Type B pancreatic cell (in vitro differentiated cells): ENCODE measurements around the gene SDCBP2. TPM values are rescaled to one million over a fixed set of nuclear protein-coding genes. Genes with fewer than 3 reads are reported as not detected.
A peak's percentile ranks its signal among the peaks of the same experiment; 100 is the strongest.

ENCODE experiments used
- DNase-seq: peaks from one replicate; pipeline ENCODE4 v3.0.0; 2021; ENCODE audit warnings: mixed read lengths; ENCODE audit not compliant: unreplicated experiment; ENCODE audit errors: extremely low spot score
- H3K27ac Mint-ChIP-seq: 2 replicates; pipeline ENCODE4 v1.8.0; 2021; ENCODE audit warnings: mild to moderate bottlenecking, mixed read lengths
- H3K27me3 Mint-ChIP-seq: 2 replicates; pipeline ENCODE4 v1.8.0; 2021; ENCODE audit warnings: mixed read lengths
- H3K36me3 Mint-ChIP-seq: 2 replicates; pipeline ENCODE4 v1.8.0; 2021; ENCODE audit warnings: mixed read lengths
- H3K4me1 Mint-ChIP-seq: one replicate; pipeline ENCODE4 v1.8.0; 2021; ENCODE audit warnings: mixed read lengths; ENCODE audit not compliant: unreplicated experiment
- H3K4me3 Mint-ChIP-seq: 2 replicates; pipeline ENCODE4 v1.8.0; 2021; ENCODE audit warnings: mild to moderate bottlenecking, mixed read lengths
- H3K9me3 Mint-ChIP-seq: 2 replicates; pipeline ENCODE4 v1.8.0; 2021; ENCODE audit warnings: mixed read lengths
- total RNA-seq: library from RNA; stranded (reverse); gene quantifications from 2 replicates; pipeline ENCODE4 v1.2.1, GENCODE V29; 2021; ENCODE audit warnings: low replicate concordance
- TF ChIP-seq, protein P1 (sequence below): fragments of 200-600 bp; sonication (generic); conservative IDR thresholded peaks from 2 replicates; pipeline ENCODE4 v1.5.0; 2021; ENCODE audit warnings: antibody characterized with exemption, mild to moderate bottlenecking

Gene SDCBP2
- total RNA-seq, 1 donor from 2014 or later = 4.9 TPM

DNA sequence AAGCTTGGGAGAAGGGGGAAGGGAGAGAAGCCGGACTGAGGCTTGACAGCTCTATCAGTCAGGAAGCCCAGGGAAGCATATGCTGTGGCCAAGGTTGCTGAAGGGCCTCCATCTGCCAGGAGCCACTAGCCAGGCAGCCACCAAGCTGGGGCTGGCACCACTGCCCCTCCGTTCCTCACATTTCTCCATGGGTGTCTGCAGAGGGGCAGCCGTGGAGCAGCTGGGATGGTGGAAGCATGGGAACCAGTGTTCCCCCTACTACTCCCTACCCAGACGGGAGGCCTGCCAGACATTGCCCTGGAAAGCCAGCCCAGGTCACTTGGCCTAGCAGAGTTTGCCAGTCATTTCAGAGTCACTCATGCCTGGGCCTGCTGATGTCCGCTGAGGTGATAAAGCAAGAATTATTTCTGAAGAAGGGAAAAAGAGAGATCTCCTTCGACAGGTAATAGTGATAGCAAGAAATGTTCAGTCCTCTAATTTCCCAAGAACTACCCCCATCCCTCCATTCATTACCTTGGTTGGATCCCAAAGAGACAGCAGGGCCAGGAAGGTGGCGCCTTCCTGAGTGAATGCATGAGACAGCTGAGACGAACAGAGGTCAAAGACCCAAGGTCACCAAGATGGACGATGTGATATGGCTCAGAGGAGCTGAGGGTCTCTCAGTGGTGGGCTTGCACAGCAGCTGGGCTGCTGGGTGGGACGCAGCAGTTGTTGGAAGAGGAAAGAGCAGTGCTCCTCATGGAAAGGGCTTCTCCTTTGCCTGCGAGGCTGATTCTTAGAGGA, 41.0 kb downstream of the SDCBP2 start:
- Mint-ChIP-seq H3K27me3 (peaks cover 6% of the 10 kb centered on the region), H3K4me3 (no peak overlapping the region), H3K36me3 (no peaks in the 10 kb centered on the region)

DNA sequence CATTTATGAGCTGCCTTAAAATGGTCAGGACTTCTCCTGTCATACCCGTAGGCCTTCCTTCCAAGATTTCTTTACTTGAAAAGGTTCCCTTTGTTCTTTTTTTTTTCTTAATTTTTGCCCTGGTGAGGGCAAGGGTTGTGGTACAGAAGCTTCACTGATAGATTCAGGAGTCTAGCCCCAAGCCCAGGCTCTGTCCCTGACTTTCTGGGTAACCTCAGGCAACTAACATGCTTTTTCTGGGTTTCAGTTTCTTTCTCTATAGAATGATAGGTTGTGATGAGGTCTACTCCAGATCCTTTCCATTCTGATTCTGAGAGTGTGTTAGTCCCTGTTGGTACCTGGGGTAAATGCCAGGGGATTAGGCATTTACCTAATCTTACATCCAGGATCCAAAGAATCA, 41.6 kb downstream of the SDCBP2 start:
- TF ChIP-seq, protein P1, sequence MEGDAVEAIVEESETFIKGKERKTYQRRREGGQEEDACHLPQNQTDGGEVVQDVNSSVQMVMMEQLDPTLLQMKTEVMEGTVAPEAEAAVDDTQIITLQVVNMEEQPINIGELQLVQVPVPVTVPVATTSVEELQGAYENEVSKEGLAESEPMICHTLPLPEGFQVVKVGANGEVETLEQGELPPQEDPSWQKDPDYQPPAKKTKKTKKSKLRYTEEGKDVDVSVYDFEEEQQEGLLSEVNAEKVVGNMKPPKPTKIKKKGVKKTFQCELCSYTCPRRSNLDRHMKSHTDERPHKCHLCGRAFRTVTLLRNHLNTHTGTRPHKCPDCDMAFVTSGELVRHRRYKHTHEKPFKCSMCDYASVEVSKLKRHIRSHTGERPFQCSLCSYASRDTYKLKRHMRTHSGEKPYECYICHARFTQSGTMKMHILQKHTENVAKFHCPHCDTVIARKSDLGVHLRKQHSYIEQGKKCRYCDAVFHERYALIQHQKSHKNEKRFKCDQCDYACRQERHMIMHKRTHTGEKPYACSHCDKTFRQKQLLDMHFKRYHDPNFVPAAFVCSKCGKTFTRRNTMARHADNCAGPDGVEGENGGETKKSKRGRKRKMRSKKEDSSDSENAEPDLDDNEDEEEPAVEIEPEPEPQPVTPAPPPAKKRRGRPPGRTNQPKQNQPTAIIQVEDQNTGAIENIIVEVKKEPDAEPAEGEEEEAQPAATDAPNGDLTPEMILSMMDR = no peak
- peaks cover 6% of the 10 kb centered on the region for H3K27me3 Mint-ChIP-seq
- no peaks in the 10 kb centered on the region for H3K4me1 Mint-ChIP-seq
- no peaks in the 10 kb centered on the region for H3K36me3 Mint-ChIP-seq
- H3K4me3 Mint-ChIP-seq = no peak overlapping the region
- DNase-seq = no peak
- H3K27ac Mint-ChIP-seq = no peak overlapping the region
- H3K9me3 Mint-ChIP-seq = no peaks in the 10 kb centered on the region

More for the DNA sequence above, 41.0 kb downstream of the SDCBP2 start:
- Mint-ChIP-seq H3K4me1 (no peaks in the 10 kb centered on the region), H3K9me3 (no peaks in the 10 kb centered on the region), H3K27ac (no peak overlapping the region)
- TF ChIP-seq, protein P1 = no peak
- DNase-seq = no peak

DNA sequence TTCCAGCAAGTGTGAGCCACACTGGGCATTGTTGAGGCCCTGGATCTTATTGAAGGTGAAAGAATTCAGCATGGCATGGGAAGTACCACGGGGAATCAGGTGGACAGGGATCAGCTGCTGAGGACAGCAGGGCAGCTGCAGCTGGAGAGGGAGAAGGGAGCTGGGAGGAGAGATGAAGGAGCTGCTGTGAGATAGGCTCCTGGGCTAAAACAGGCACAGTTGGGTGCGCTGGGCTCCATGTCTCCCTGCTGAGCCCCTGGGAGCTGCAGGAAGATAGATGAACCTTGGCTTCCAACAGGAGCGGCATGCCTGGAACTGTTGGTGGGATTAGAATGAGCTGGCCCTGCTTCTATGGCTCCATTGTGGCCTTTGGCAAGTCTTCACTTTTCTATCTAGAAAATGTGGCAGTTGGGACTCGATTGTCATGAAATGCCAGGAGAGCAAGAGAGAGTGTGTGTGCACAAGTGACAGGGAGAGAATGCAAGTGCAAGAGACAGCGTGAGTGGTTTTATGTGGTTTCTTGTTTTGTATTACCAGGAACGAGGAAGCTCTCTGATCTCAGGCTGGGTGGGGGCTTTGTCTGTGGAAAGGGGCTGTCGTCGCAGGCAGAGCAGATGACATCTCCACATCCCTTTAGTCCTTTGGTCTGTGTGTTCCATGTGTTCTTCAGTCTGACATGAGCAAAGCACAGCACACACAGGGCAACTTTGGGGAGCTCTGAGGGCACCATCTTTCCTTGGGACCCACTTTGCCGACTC, 42.5 kb downstream of the SDCBP2 start:
- Mint-ChIP-seq H3K36me3 (no peaks in the 10 kb centered on the region), H3K4me3 (no peak overlapping the region), H3K27ac (no peak overlapping the region), H3K4me1 (no peaks in the 10 kb centered on the region), H3K27me3 (peaks cover 6% of the 10 kb centered on the region), H3K9me3 (no peaks in the 10 kb centered on the region)
- TF ChIP-seq, protein P1 = no peak
- DNase-seq = no peak

DNA sequence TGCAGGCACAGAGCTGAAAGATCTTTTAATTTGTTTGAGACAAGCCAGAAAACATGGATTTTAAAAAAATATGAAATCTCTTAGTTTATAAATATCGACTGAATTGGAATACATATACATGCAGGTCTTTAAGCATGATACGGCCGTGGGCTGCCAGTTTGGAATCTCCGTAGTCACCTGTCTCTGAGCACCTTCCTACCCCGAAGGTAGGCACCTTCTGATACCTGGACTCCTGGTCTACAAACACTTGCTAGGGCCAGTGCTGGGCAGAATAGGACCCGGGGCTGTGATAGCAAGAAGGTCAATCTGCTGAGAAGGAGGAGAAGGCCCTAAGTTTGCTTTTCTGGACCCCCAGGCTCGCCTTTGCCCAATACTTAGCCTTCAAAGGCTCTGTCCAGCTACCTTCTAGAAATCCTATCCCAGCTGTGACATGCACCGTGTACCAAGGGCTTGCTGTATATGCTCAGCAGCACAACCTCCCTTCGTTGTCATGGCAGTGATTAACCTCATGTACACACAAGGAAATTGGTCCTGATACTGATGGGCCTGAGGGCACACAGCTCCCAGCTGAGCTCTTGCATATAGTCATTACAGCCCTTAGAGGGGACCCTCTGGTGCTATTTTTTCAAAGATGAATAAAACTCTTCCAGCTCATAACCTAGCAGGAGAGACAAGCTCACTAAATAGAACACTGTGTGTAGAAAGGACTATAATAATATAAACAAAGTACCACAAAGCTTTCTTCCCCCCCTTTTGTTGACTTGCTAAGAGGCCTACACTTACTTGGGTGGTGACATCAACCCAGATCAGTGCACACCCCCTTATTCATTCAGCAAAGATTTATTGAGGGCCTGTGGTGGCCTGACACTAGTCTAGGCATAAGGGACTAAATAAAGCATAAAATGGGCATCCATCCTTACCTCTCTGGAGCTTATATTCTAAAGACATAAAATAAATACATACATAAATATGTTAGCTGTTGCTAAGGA, 45.1 kb downstream of the SDCBP2 start:
- no peak for DNase-seq
- peaks cover 3% of the 10 kb centered on the region for H3K27me3 Mint-ChIP-seq
- H3K9me3 Mint-ChIP-seq = no peaks in the 10 kb centered on the region
- no peaks in the 10 kb centered on the region for H3K4me1 Mint-ChIP-seq
- H3K4me3 Mint-ChIP-seq = no peak overlapping the region
- H3K36me3 Mint-ChIP-seq = no peaks in the 10 kb centered on the region
- TF ChIP-seq, protein P1 = no peak
- H3K27ac Mint-ChIP-seq = no peak overlapping the region

DNA sequence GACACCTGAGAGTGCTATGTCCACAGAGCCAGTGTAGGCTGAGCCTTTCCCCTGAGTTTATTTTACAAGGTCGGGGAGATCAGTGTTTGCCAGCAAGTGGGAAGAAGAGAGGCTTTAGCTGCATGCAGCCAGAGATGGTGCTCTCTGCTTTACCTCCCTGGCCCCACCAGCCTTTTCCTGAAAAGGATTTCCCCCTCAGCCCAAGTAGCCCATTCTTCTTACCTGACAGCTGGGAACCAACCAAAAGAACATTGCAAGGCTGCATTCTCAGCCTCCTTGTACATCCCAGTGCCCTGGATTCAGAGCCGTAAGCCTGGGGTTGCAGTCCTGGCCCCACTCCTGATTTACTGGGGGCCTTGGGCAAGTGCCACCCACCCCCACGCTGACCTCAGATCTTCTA, 46.0 kb downstream of the SDCBP2 start:
- Mint-ChIP-seq H3K27ac (no peak overlapping the region), H3K9me3 (no peaks in the 10 kb centered on the region), H3K4me3 (no peak overlapping the region), H3K4me1 (no peaks in the 10 kb centered on the region), H3K36me3 (no peaks in the 10 kb centered on the region), H3K27me3 (peaks cover 3% of the 10 kb centered on the region)
- TF ChIP-seq, protein P1 = no peak
- DNase-seq = peak; percentile 43
